ENCODE measurements around the gene C6orf141. TPM values are rescaled to one million over a fixed set of nuclear protein-coding genes. Genes with fewer than 3 reads are reported as not detected.

C6orf141 gene
- total and polyA plus RNA-seq, 10 of the 15 experiments (the other 5 are each of a cell fraction or from before 2014, with no cell fraction given), result 0.05 to 0.19 TPM; not detected in 8

DNA sequence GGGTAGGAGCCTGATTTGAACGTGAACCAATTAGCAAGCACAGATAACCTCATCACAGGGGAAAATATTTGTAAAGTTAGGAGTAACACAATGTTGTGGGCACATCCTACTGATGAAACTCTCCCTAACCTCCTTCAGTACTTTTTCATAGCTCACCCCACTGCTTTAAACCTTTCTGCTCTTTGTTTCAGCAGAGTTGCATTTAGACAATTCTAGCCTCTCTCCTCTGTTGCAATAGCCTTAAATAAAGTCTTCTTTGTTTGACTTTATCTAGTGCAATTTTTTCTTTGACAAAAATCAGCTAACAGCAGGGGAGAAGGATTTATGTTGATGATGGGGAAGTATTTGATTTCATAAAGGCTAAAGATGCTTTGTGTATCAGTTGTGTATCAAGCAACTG, 14.1 kb downstream of the C6orf141 start:
- SMC1A ChIA-PET (ENCODE audit: uncharacterized antibody, unreplicated experiment), result interaction anchor here (2.0 kb wide), 1 partner anchor 23 kb away, joined by 4 read pairs; no protein-coding TSS in a partner anchor
- FAIRE-seq, result no peak
- H3K36me3 ChIP-seq (ENCODE audit: control insufficient read depth in 2 of 2, insufficient read depth in 2 of 2, low read length in 1 of 2), result no peaks in the 10 kb centered on the region
- TF ChIP-seq, protein P1, sequence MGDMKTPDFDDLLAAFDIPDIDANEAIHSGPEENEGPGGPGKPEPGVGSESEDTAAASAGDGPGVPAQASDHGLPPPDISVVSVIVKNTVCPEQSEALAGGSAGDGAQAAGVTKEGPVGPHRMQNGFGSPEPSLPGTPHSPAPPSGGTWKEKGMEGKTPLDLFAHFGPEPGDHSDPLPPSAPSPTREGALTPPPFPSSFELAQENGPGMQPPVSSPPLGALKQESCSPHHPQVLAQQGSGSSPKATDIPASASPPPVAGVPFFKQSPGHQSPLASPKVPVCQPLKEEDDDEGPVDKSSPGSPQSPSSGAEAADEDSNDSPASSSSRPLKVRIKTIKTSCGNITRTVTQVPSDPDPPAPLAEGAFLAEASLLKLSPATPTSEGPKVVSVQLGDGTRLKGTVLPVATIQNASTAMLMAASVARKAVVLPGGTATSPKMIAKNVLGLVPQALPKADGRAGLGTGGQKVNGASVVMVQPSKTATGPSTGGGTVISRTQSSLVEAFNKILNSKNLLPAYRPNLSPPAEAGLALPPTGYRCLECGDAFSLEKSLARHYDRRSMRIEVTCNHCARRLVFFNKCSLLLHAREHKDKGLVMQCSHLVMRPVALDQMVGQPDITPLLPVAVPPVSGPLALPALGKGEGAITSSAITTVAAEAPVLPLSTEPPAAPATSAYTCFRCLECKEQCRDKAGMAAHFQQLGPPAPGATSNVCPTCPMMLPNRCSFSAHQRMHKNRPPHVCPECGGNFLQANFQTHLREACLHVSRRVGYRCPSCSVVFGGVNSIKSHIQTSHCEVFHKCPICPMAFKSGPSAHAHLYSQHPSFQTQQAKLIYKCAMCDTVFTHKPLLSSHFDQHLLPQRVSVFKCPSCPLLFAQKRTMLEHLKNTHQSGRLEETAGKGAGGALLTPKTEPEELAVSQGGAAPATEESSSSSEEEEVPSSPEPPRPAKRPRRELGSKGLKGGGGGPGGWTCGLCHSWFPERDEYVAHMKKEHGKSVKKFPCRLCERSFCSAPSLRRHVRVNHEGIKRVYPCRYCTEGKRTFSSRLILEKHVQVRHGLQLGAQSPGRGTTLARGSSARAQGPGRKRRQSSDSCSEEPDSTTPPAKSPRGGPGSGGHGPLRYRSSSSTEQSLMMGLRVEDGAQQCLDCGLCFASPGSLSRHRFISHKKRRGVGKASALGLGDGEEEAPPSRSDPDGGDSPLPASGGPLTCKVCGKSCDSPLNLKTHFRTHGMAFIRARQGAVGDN (IDR thresholded peaks at IDR 0.05), result no peak
- TF ChIP-seq SPI1 (IDR thresholded peaks at IDR 0.05; ENCODE audit: borderline replicate concordance, insufficient read depth, low read depth, low read length) (no peak), ASH2L (IDR thresholded peaks at IDR 0.05; ENCODE audit: borderline replicate concordance, low read depth) (no peak), MYB (IDR thresholded peaks at IDR 0.05; ENCODE audit: borderline replicate concordance, low read depth, low read length) (no peak), WRNIP1 (IDR thresholded peaks at IDR 0.05; ENCODE audit: borderline replicate concordance, low read depth, low read length) (no peak), ATF7 (IDR thresholded peaks at IDR 0.05; ENCODE audit: low read depth) (no peak), RAD51 (IDR thresholded peaks at IDR 0.05) (no peak), IRF4 (IDR thresholded peaks at IDR 0.05; ENCODE audit: low read depth, low read length) (no peak), TCF3 (IDR thresholded peaks at IDR 0.05; ENCODE audit: borderline replicate concordance, insufficient read depth, low read depth, low read length) (no peak), NFYB (IDR thresholded peaks at IDR 0.05; ENCODE audit: insufficient read depth, low read depth, low read length) (no peak), NR2F1 (conservative IDR thresholded peaks at IDR 0.05) (no peak), ZNF274 (IDR thresholded peaks at IDR 0.05; ENCODE audit: insufficient read depth, insufficient read length) (no peak), PAX8 (IDR thresholded peaks at IDR 0.05) (no peak)
- TF ChIP-seq, protein P2, sequence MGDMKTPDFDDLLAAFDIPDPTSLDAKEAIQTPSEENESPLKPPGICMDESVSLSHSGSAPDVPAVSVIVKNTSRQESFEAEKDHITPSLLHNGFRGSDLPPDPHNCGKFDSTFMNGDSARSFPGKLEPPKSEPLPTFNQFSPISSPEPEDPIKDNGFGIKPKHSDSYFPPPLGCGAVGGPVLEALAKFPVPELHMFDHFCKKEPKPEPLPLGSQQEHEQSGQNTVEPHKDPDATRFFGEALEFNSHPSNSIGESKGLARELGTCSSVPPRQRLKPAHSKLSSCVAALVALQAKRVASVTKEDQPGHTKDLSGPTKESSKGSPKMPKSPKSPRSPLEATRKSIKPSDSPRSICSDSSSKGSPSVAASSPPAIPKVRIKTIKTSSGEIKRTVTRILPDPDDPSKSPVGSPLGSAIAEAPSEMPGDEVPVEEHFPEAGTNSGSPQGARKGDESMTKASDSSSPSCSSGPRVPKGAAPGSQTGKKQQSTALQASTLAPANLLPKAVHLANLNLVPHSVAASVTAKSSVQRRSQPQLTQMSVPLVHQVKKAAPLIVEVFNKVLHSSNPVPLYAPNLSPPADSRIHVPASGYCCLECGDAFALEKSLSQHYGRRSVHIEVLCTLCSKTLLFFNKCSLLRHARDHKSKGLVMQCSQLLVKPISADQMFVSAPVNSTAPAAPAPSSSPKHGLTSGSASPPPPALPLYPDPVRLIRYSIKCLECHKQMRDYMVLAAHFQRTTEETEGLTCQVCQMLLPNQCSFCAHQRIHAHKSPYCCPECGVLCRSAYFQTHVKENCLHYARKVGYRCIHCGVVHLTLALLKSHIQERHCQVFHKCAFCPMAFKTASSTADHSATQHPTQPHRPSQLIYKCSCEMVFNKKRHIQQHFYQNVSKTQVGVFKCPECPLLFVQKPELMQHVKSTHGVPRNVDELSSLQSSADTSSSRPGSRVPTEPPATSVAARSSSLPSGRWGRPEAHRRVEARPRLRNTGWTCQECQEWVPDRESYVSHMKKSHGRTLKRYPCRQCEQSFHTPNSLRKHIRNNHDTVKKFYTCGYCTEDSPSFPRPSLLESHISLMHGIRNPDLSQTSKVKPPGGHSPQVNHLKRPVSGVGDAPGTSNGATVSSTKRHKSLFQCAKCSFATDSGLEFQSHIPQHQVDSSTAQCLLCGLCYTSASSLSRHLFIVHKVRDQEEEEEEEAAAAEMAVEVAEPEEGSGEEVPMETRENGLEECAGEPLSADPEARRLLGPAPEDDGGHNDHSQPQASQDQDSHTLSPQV (IDR thresholded peaks at IDR 0.05), result no peak
- TF ChIP-seq, protein P3, sequence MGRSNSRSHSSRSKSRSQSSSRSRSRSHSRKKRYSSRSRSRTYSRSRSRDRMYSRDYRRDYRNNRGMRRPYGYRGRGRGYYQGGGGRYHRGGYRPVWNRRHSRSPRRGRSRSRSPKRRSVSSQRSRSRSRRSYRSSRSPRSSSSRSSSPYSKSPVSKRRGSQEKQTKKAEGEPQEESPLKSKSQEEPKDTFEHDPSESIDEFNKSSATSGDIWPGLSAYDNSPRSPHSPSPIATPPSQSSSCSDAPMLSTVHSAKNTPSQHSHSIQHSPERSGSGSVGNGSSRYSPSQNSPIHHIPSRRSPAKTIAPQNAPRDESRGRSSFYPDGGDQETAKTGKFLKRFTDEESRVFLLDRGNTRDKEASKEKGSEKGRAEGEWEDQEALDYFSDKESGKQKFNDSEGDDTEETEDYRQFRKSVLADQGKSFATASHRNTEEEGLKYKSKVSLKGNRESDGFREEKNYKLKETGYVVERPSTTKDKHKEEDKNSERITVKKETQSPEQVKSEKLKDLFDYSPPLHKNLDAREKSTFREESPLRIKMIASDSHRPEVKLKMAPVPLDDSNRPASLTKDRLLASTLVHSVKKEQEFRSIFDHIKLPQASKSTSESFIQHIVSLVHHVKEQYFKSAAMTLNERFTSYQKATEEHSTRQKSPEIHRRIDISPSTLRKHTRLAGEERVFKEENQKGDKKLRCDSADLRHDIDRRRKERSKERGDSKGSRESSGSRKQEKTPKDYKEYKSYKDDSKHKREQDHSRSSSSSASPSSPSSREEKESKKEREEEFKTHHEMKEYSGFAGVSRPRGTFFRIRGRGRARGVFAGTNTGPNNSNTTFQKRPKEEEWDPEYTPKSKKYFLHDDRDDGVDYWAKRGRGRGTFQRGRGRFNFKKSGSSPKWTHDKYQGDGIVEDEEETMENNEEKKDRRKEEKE (IDR thresholded peaks at IDR 0.05), result no peak

More for the DNA sequence above, 14.1 kb downstream of the C6orf141 start:
- WGBS (ENCODE audit: insufficient coverage, insufficient replicate concordance, low lambda C conversion rate, missing lambda C conversion rate), result 91% methylated on average over 1 of the region's 1 CpG
- H3K79me2 ChIP-seq (ENCODE audit: control insufficient read depth, insufficient read depth, low read length), result no peaks in the 10 kb centered on the region
- H2AFZ ChIP-seq (ENCODE audit: control insufficient read depth, low read depth, low read length), result no peak overlapping the region
- no peak overlapping the region for H3K27ac ChIP-seq (ENCODE audit: control insufficient read depth, insufficient read depth)
- BruUV-seq (replicated peaks), result no TSS peak
- H3K4me1 ChIP-seq (ENCODE audit: control insufficient read depth, insufficient read depth, low read length), result no peaks in the 10 kb centered on the region
- POLR2A ChIA-PET, result no interaction called here
- no peak overlapping the region for H3K4me2 ChIP-seq (ENCODE audit: control insufficient read depth, insufficient read depth)
- intact Hi-C loops (cut with micrococcal nuclease; ENCODE audit: unreplicated experiment) (no loop called here), in situ Hi-C loops (cut with MboI) (no loop called here)
- no peak overlapping the region for H3K9ac ChIP-seq (ENCODE audit: control insufficient read depth, insufficient read depth, low read length)
- no peaks in the 10 kb centered on the region for H4K20me1 ChIP-seq (ENCODE audit: control insufficient read depth, insufficient read depth)
- H3K9me3 ChIP-seq (replicated peaks; ENCODE audit: control insufficient read depth, insufficient read depth, low read length), result no peaks in the 10 kb centered on the region
- ATAC-seq (no peak), DNase-seq (ENCODE audit: low read depth, low spot score) (no peak)
- no peak overlapping the region for H3K4me3 ChIP-seq
- no peaks in the 10 kb centered on the region for H3K27me3 ChIP-seq (replicated peaks in 1 of 2; ENCODE audit: control insufficient read depth in 2 of 2, insufficient read depth in 2 of 2, low read length in 1 of 2)
- RAD21 ChIA-PET (ENCODE audit: unreplicated experiment), result no interaction called here
- CTCF ChIA-PET, result interaction anchor here (0.9 kb wide), 1 partner anchor 14 kb away, joined by 3 read pairs; the partner anchor contains the start of gene C6orf141
